Right ventricle myocardium inferior (tissue), 1 donor: ENCODE measurements around the gene HTR6. TPM values are rescaled to one million over a fixed set of nuclear protein-coding genes. Genes with fewer than 3 reads are reported as not detected.

Experiments used
- ATAC-seq: fragments of 200-7000 bp; cut with Tn5 transposase; one replicate; pipeline ENCODE4 v1.9.1; 2020; ENCODE audit warnings: mild to moderate bottlenecking, moderate library complexity
- DNase-seq: peaks from one replicate; pipeline ENCODE4 v3.0.0; 2021; ENCODE audit errors: missing footprints
- intact Hi-C: fragments of 100-400 bp; cut with DNase I; formaldehyde crosslinking; loops from one replicate; pipeline ENCODE4 v1.11.0; 2022
- total RNA-seq: library from RNA; stranded (reverse); fragmentation: NEBNext Ultra II Directional; extraction: Animal tissue kit (Norgen Biotek cat#: 25700); gene quantifications from one replicate; pipeline ENCODE4 v1.2.1, GENCODE V29; 2021
- donor health status: DM: no; HTN: yes; CAD: no; lungs with severe emphysema.

Gene HTR6
- total RNA-seq, 1 donor from 2014 or later, result not detected

- intact Hi-C loops, result loop anchor here (1.0 kb wide), 1 partner anchor 43 kb away; no protein-coding TSS in a partner anchor
- DNase-seq (peak; percentile 73), ATAC-seq (peak; percentile 86)
These were observed 39.8 kb downstream of the HTR6 start for GRCh38 chr1:19704247-19705113.

- DNase-seq (no peak), ATAC-seq (no peak)
- intact Hi-C loops, result no loop called here
These were observed 40.8 kb downstream of the HTR6 start for GRCh38 chr1:19705464-19705863.

DNA sequence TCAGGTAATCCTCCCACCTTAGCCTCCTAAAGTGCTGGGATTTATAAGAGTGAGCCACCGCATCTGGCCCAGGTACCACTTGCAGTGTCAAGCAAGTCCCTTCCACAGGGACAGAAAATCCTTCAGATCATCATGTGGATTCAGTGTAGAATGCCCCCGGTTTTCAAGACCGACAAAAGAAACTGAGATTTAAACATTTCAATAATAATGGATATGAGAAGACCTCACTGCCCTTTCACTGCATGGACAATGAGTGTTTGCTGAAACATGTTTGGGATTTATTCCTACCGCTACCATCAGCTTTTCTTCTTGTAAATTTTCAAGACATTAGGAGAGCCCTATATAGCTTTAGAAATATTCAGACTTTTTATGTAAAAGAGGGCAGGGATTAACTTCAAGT, 41.5 kb downstream of the HTR6 start:
- ATAC-seq (no peak), DNase-seq (no peak)
- intact Hi-C loops, result no loop called here

DNA sequence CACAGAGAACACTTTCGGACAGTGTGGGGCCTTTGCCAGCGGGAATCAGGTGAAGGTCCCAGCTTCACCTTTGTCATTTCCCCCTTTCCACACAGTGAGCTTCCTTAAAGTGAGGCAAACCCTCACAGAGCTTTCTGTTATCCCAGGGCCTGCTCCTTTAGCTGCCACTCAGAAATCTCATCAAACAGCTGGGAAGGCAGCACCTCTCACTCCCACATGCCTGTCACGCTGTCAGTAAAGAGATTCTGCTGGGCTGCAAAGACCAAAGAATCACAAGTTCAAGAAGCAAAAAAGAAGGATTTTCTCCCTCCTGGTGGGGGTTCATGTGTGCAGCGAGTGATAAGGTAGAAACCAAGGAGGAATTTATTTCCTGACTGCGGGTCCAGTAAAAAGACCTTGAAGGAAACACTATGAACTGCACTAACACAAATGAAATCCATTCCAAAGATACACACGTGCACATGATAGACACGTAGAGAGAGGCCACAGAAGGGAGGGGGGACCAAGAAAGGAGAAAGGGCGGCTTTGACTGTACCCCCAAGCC, 44.0 kb downstream of the HTR6 start:
- intact Hi-C loops, result no loop called here
- DNase-seq (no peak), ATAC-seq (no peak)

- DNase-seq, result no peak
- intact Hi-C loops, result no loop called here
- ATAC-seq, result no peak
These were observed 44.7 kb downstream of the HTR6 start for GRCh38 chr1:19709260-19709793.

DNA sequence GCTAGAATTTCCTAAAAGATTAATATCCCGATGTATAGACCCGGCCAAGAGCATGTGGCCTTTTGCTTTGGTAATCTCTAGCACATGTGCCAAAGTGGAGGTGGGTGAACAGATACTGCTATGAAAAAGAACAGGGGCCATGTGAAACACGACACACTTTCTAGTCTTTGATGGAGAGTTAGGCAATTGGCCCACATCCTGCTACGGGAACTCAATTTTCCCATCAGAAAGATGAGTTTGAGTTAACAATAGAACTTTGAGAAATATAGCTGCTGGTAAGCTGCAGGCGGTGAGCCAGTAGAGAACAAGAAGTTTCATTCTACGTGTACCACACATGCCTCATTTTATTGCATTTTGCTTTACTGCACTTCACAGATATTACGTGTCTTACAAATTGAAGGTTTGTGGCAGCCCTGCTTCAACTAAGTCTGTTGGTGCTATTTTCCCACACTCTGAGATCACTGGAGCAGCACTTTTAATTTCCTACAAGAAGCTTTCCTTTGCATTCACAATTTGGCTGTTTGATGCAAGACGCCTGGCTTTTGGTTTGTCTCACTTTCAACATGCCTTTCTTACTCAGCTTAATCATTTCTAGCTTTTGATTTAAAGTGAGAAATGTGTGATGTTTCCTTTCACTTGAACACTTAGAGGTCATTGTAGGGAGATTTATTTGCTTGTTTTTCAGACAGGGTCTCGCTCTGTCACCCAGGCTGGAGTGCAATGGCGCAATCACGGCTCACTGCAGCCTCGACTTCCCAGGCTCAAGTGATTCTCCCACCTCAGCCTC, 46.3 kb downstream of the HTR6 start:
- intact Hi-C loops, result no loop called here
- ATAC-seq (no peak), DNase-seq (no peak)

DNA sequence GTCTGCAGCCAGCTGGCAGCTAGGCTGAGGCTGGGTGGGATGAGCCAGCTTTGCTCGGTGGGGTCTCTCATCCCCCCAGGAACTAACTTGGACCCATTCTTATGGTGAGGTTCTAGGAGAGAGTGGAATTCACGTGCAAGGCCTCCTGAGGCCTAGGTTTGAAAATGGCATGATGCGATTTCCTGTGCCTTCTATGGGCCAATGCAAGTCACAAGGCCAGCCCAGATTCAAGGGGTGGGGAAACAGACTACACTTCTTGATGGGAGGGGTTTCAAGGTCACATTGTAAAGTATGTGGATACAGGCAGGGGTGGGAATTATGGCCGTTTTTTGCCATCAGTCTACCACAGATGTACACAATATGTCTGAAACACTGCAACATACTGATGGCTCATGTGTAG, 48.3 kb downstream of the HTR6 start:
- ATAC-seq, result no peak
- intact Hi-C loops, result no loop called here

GRCh38 chr1:19715334-19716203, 50.9 kb downstream of the HTR6 start:
- intact Hi-C loops, result no loop called here
- ATAC-seq, result peak; percentile 93
- DNase-seq, result peak; percentile 93

More for the DNA sequence above, 48.3 kb downstream of the HTR6 start:
- no peak for DNase-seq

GRCh38 chr1:19717467-19717866, 52.8 kb downstream of the HTR6 start:
- intact Hi-C loops, result no loop called here
- ATAC-seq (no peak), DNase-seq (no peak)

DNA sequence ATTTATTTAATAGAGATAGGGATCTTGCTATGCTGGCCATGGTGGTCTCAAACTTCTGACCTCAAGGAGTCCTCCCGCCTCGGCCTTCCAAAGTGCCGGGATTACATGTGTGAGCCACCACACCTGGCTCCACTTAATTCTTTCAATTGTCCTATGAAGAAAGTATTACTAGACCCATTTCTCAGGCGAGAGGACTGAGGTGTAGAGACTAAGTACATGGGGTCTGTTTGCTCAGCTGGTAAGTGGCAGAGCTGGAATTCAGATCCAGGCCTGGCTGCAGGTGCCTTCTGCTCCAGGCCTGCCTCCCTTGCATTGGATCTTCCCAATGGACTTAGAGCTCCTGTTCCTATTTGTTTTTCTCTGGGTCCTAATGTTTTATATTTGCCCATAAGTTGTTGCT, 55.5 kb downstream of the HTR6 start:
- DNase-seq, result no peak
- intact Hi-C loops, result no loop called here
- ATAC-seq, result no peak

DNA sequence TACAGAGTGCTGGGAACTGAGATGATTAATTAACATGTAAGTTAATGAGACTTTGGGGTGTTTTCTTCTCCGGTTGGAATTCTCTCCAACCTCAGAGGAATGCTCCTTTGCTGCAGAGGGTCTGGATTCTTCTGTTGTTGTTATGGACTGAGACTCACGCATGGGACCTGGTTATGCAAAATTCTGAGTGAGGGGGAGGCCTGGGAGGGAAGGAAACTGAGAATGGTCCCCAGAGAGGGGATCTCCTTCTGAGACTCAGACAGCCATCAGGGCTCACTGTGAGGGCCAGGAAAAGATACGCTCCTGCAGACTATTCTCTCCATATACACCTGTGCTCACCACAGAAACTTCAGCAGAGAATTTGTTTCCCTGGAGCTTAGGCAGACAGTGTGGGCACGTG, 56.3 kb downstream of the HTR6 start:
- DNase-seq (no peak), ATAC-seq (no peak)
- intact Hi-C loops, result no loop called here

GRCh38 chr1:19723874-19724273, 59.2 kb downstream of the HTR6 start:
- DNase-seq (no peak), ATAC-seq (no peak)
- intact Hi-C loops, result no loop called here

- ATAC-seq (no peak), DNase-seq (no peak)
- intact Hi-C loops, result no loop called here
These were observed 60.9 kb downstream of the HTR6 start for GRCh38 chr1:19725606-19726005.

DNA sequence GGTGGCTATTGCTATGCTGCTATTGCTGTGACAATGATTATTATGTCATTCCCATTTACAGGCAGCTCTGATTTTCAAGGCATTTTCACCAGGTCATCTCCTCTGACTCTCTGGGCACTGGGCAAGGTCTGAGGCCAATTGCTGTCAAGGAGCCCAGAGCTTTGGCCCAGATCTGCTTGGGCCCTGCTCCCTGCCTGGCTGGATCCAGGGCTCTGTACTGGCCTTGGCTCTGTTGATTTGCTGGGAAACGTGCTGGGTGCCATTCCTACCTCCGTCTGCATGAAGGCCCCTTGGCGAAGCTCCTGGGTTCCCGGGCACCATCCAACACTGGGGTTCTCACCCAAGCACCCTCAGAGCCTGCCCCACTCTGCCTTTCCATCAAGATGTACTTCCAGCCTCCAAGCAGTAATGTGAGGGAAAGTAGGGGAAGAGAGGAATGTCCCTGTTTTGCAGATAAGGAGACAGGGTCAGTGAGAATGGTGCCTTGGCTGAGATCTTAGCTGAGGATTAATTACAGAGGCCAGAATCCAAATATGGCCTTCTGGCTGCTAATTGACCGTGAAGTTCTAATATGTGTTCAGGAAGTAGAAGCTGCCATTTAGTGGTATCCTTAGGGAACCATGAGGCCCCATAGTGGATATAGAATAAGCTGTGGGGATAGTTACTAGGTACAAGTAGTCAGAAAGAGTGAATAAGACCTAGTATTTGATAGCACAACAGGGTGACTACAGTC, 63.9 kb downstream of the HTR6 start:
- peak; percentile 71 for ATAC-seq
- DNase-seq, result no peak
- intact Hi-C loops, result no loop called here

GRCh38 chr1:19730232-19730631, 65.6 kb downstream of the HTR6 start:
- intact Hi-C loops, result no loop called here
- ATAC-seq, result no peak
- no peak for DNase-seq
